GM12891 (cell line): ENCODE measurements around the gene SLC8A1.
A peak's percentile ranks its signal among the peaks of the same experiment; 100 is the strongest.

Experiments
- DNase-seq: peaks from one replicate; pipeline ENCODE4 v3.0.0; 2011; ENCODE audit warnings: low spot score; ENCODE audit not compliant: insufficient read length
- FAIRE-seq: peaks from 2 replicates; lab custom pipeline; 2011; peaks lifted over from hg19 to GRCh38; lab: Jason Lieb, UNC
- PAX5 ChIP-seq: IDR thresholded peaks from 2 replicates; pipeline ENCODE4 v1.6.1; 2011; ENCODE audit warnings: low read length, moderate library complexity, mild to moderate bottlenecking; ENCODE audit not compliant: insufficient read depth, severe bottlenecking
- POLR2A ChIP-seq: IDR thresholded peaks from 2 replicates; pipeline ENCODE4 v1.6.1; 2011; ENCODE audit warnings: low read depth, low read length, control low read depth
- POLR2AphosphoS5 ChIP-seq: IDR thresholded peaks from 2 replicates; pipeline ENCODE4 v1.6.1; 2011; ENCODE audit warnings: low read depth, low read length, control low read depth
- POU2F2 ChIP-seq: IDR thresholded peaks from 2 replicates; pipeline ENCODE4 v1.6.1; 2011; ENCODE audit warnings: low read depth, mild to moderate bottlenecking, control low read depth, low read length, moderate library complexity
- SPI1 ChIP-seq: IDR thresholded peaks from 2 replicates; pipeline ENCODE4 v1.6.1; 2011; ENCODE audit warnings: low read depth, low read length, control low read depth
- TAF1 ChIP-seq: IDR thresholded peaks from 2 replicates; pipeline ENCODE4 v1.6.1; 2011; ENCODE audit warnings: low read depth, low read length, control low read depth

SLC8A1 gene

GRCh38 chr2:40287773-40288172, 164.1 kb downstream of the SLC8A1 start:
- TF ChIP-seq POLR2A (no peak), POU2F2 (no peak), POLR2AphosphoS5 (no peak), SPI1 (no peak), PAX5 (no peak), TAF1 (no peak)
- DNase-seq (no peak), FAIRE-seq (no peak)

- TF ChIP-seq SPI1: no peak
- TF ChIP-seq POLR2AphosphoS5: no peak
- TF ChIP-seq PAX5: no peak
- no peak for TF ChIP-seq TAF1
- TF ChIP-seq POU2F2: no peak
- no peak for TF ChIP-seq POLR2A
- DNase-seq (no peak), FAIRE-seq (no peak)
Measured at GRCh38 chr2:40287195-40287594, 164.7 kb downstream of the SLC8A1 start.

- no peak for DNase-seq
- no peak for FAIRE-seq
- TF ChIP-seq PAX5 (no peak), POU2F2 (no peak), TAF1 (no peak), SPI1 (no peak), POLR2AphosphoS5 (no peak), POLR2A (no peak)
Measured at GRCh38 chr2:40286721-40287120, 165.2 kb downstream of the SLC8A1 start.

GRCh38 chr2:40285391-40285790, 166.5 kb downstream of the SLC8A1 start:
- DNase-seq (no peak), FAIRE-seq (no peak)
- TF ChIP-seq TAF1 (no peak), POLR2A (no peak)

- no peak for DNase-seq
- TF ChIP-seq TAF1: no peak
- no peak for TF ChIP-seq PAX5
- no peak for TF ChIP-seq POLR2A
- TF ChIP-seq POU2F2: no peak
- TF ChIP-seq POLR2AphosphoS5: no peak
- FAIRE-seq: no peak
Measured at GRCh38 chr2:40284797-40285196, 167.1 kb downstream of the SLC8A1 start.

GRCh38 chr2:40283111-40283909, 168.6 kb downstream of the SLC8A1 start:
- DNase-seq: no peak
- FAIRE-seq: peak; percentile 33
- TF ChIP-seq POLR2A (no peak), SPI1 (no peak), POU2F2 (no peak), POLR2AphosphoS5 (no peak), TAF1 (no peak), PAX5 (no peak)

GRCh38 chr2:40282428-40282827, 169.5 kb downstream of the SLC8A1 start:
- no peak for TF ChIP-seq POLR2A
- TF ChIP-seq PAX5: no peak
- TF ChIP-seq TAF1: no peak
- TF ChIP-seq SPI1: no peak
- no peak for TF ChIP-seq POLR2AphosphoS5
- TF ChIP-seq POU2F2: no peak
- DNase-seq: no peak
- peak; percentile 54 for FAIRE-seq

- FAIRE-seq: peak; percentile 78
- TF ChIP-seq POU2F2 (no peak), POLR2AphosphoS5 (no peak), PAX5 (no peak), POLR2A (no peak), SPI1 (no peak), TAF1 (no peak)
- DNase-seq: no peak
Measured at GRCh38 chr2:40281021-40281940, 170.6 kb downstream of the SLC8A1 start.

- DNase-seq (no peak), FAIRE-seq (no peak)
- TF ChIP-seq SPI1 (no peak), POLR2A (no peak), POLR2AphosphoS5 (no peak), TAF1 (no peak), PAX5 (no peak), POU2F2 (no peak)
Measured at GRCh38 chr2:40279482-40279881, 172.4 kb downstream of the SLC8A1 start.

- no peak for DNase-seq
- TF ChIP-seq SPI1 (no peak), POLR2A (no peak), POLR2AphosphoS5 (no peak), TAF1 (no peak), PAX5 (no peak), POU2F2 (no peak)
- no peak for FAIRE-seq
Measured at GRCh38 chr2:40279001-40279400, 172.9 kb downstream of the SLC8A1 start.
